Measurements from ENCODE around the gene ZC3H4.

ZC3H4 gene

DNA sequence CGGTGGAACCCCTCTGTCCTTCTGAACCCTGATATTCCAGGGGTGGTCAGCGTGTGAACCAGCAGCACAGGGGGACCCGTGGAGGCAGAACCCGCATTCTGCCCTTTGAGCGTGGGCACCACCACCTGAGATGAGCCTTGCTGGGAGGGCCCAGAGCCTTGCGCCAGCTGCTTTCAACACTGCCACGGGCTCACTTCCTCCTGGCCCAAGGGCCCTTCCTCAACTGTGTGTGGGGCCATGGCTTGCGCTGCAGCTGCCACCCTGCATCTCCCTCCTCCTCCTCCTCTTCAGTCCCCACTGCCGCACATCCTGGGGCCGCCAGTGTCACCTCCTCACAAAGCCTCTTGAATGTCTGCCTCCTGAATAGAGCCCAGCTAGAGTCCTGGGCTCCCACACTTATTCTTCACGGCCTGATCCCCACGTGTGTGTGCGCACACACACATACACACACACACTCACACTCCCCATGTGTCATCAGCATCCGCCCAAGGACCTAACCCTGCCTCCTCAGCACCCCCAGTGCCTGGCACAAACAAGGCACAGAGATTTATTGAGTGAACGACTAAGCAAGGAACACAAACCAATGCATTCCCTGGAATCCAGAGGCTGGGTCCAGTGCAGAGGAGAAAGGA is 38.3 kb downstream of the ZC3H4 start:
- H2BK120ac ChIP-seq (ENCODE audit: low read depth, low read length) = no peak overlapping the region
- no peak overlapping the region for H2AFZ ChIP-seq (ENCODE audit: low read length)
- H3K18ac ChIP-seq (ENCODE audit: low read length) = no peak overlapping the region
- no peak overlapping the region for H3K27ac ChIP-seq (replicated peaks; ENCODE audit: low read length)
- DNase-seq (ENCODE audit: low spot score) = no peak
- peak overlapping the region; percentile 60 for H3K9ac ChIP-seq (ENCODE audit: low read depth, low read length, poor library complexity)
- no peak overlapping the region for H3K4me2 ChIP-seq (ENCODE audit: insufficient read depth, low read length, poor library complexity, severe bottlenecking)
- no peak overlapping the region for H3K14ac ChIP-seq (ENCODE audit: low read length)
- H3K9me3 ChIP-seq (replicated peaks in 1 of 2; ENCODE audit: control insufficient read depth in 2 of 2, insufficient read depth in 1 of 2, low read depth in 1 of 2, low read length in 2 of 2) = no peaks in the 10 kb centered on the region
- H3K27me3 ChIP-seq (ENCODE audit: control insufficient read depth in 3 of 3, insufficient read depth in 3 of 3, low read depth in 1 of 3, low read length in 3 of 3) = no peaks in the 10 kb centered on the region
- H2BK15ac ChIP-seq (ENCODE audit: low read length) = no peak overlapping the region
- peaks cover 13% of the 10 kb centered on the region for H3K79me1 ChIP-seq (ENCODE audit: low read depth, low read length)
- no peak overlapping the region for H2BK5ac ChIP-seq (ENCODE audit: low read length)
- H3K23ac ChIP-seq (ENCODE audit: low read depth, low read length, poor library complexity) = no peak overlapping the region
- H4K8ac ChIP-seq (ENCODE audit: low read depth, low read length) = no peak overlapping the region
- H4K91ac ChIP-seq (ENCODE audit: low read depth, low read length, poor library complexity) = no peak overlapping the region
- H2BK12ac ChIP-seq (ENCODE audit: low read length) = no peak overlapping the region
- H3K4me1 ChIP-seq (ENCODE audit: control insufficient read depth in 2 of 2, insufficient read depth in 1 of 2, low read depth in 1 of 2, low read length in 2 of 2) = no peaks in the 10 kb centered on the region
- no peak overlapping the region for H2AK5ac ChIP-seq (ENCODE audit: low read depth, low read length)
- peaks cover 48 to 98% of the 10 kb centered on the region in 2 donors for H3K36me3 ChIP-seq (replicated peaks in 1 of 2; ENCODE audit: control insufficient read depth in 2 of 2, insufficient read depth in 2 of 2, low read length in 2 of 2)
- H3K4me3 ChIP-seq (ENCODE audit: low read length in 2 of 2) = no peak overlapping the region
- H3K4ac ChIP-seq (ENCODE audit: low read length) = no peak overlapping the region
- no CpG with 5 or more reads among the region's 15 CpGs for WGBS, 2 donors (ENCODE audit: extremely low coverage in 2 of 2, insufficient read length in 2 of 2, insufficient replicate concordance in 1 of 2)

DNA sequence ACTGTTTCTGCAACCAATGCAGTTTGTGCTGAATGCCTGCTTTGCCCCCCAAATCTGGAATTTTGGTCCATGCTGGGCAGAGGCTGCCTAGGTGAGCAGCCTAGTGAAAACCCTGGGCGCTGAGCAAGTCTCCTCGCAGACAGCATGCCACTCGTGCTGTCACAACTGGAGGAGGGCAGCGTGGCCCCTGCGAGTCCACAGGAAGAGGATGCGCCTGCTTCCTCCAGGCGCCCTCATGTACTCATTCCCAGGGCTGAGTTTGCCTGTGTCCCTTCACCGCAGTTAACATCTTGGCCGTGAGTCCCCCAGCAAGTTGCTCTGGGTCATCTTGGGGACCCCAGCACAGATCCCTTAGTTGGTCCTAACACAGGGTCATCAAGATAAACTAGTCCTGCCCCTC is 39.0 kb downstream of the ZC3H4 start:
- Histone ChIP-seq H3K79me1 (ENCODE audit: low read depth, low read length) (peaks cover 17% of the 10 kb centered on the region), H2BK15ac (ENCODE audit: low read length) (no peak overlapping the region), H3K36me3 (replicated peaks in 1 of 2; ENCODE audit: control insufficient read depth in 2 of 2, insufficient read depth in 2 of 2, low read length in 2 of 2) (peaks cover 53 to 98% of the 10 kb centered on the region in 2 donors), H2BK120ac (ENCODE audit: low read depth, low read length) (no peak overlapping the region), H2BK5ac (ENCODE audit: low read length) (no peak overlapping the region), H2AK5ac (ENCODE audit: low read depth, low read length) (no peak overlapping the region), H2BK12ac (ENCODE audit: low read length) (no peak overlapping the region), H4K91ac (ENCODE audit: low read depth, low read length, poor library complexity) (no peak overlapping the region), H2AFZ (ENCODE audit: low read length) (no peak overlapping the region), H3K9ac (ENCODE audit: low read depth, low read length, poor library complexity) (no peak overlapping the region), H3K27me3 (ENCODE audit: control insufficient read depth in 3 of 3, insufficient read depth in 3 of 3, low read depth in 1 of 3, low read length in 3 of 3) (no peaks in the 10 kb centered on the region), H3K4me2 (ENCODE audit: insufficient read depth, low read length, poor library complexity, severe bottlenecking) (no peak overlapping the region), H3K9me3 (replicated peaks in 1 of 2; ENCODE audit: control insufficient read depth in 2 of 2, insufficient read depth in 1 of 2, low read depth in 1 of 2, low read length in 2 of 2) (no peaks in the 10 kb centered on the region), H3K14ac (ENCODE audit: low read length) (no peak overlapping the region), H3K4me3 (ENCODE audit: low read length in 2 of 2) (peak overlapping the region in 1 of 2 donors; percentile 35), H3K27ac (replicated peaks; ENCODE audit: low read length) (no peak overlapping the region), H3K18ac (ENCODE audit: low read length) (no peak overlapping the region), H3K23ac (ENCODE audit: low read depth, low read length, poor library complexity) (no peak overlapping the region), H3K4me1 (ENCODE audit: control insufficient read depth in 2 of 2, insufficient read depth in 1 of 2, low read depth in 1 of 2, low read length in 2 of 2) (no peaks in the 10 kb centered on the region), H3K4ac (ENCODE audit: low read length) (no peak overlapping the region), H4K8ac (ENCODE audit: low read depth, low read length) (no peak overlapping the region)
- WGBS, 2 donors (ENCODE audit: extremely low coverage in 2 of 2, insufficient read length in 2 of 2, insufficient replicate concordance in 1 of 2) = no CpG with 5 or more reads among the region's 9 CpGs
- no peak for DNase-seq (ENCODE audit: low spot score)

DNA sequence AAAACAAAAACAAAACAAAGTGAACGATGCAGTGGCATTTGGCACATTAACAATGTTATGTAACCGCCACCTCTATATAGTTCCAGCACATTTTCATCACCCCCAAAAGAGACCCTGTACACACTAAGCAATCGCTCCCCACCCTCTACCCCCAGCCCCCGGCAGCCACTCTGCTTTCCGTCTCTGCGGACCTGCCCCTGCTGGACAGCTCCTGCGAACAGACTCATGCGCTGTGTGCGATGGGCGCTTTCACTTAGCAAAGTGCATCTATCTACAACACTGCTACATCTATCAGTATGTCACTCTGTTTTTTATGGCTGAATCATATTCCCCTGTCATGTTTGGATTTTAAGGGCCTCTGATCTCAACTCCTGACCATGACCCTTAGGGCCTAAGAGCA is 40.0 kb downstream of the ZC3H4 start:
- no peak overlapping the region for H2BK12ac ChIP-seq (ENCODE audit: low read length)
- H2BK120ac ChIP-seq (ENCODE audit: low read depth, low read length) = no peak overlapping the region
- H3K18ac ChIP-seq (ENCODE audit: low read length) = no peak overlapping the region
- H3K23ac ChIP-seq (ENCODE audit: low read depth, low read length, poor library complexity) = no peak overlapping the region
- H2BK5ac ChIP-seq (ENCODE audit: low read length) = no peak overlapping the region
- H3K9me3 ChIP-seq (replicated peaks in 1 of 2; ENCODE audit: control insufficient read depth in 2 of 2, insufficient read depth in 1 of 2, low read depth in 1 of 2, low read length in 2 of 2) = no peaks in the 10 kb centered on the region
- WGBS, 2 donors (ENCODE audit: extremely low coverage in 2 of 2, insufficient read length in 2 of 2, insufficient replicate concordance in 1 of 2) = no CpG with 5 or more reads among the region's 10 CpGs
- H3K27me3 ChIP-seq (ENCODE audit: control insufficient read depth in 3 of 3, insufficient read depth in 3 of 3, low read depth in 1 of 3, low read length in 3 of 3) = no peaks in the 10 kb centered on the region
- H2AK5ac ChIP-seq (ENCODE audit: low read depth, low read length) = no peak overlapping the region
- peaks cover 19% of the 10 kb centered on the region for H3K79me1 ChIP-seq (ENCODE audit: low read depth, low read length)
- H3K4me2 ChIP-seq (ENCODE audit: insufficient read depth, low read length, poor library complexity, severe bottlenecking) = no peak overlapping the region
- H3K4ac ChIP-seq (ENCODE audit: low read length) = no peak overlapping the region
- no peak overlapping the region for H3K27ac ChIP-seq (replicated peaks; ENCODE audit: low read length)
- H3K9ac ChIP-seq (ENCODE audit: low read depth, low read length, poor library complexity) = no peak overlapping the region
- no peak overlapping the region for H4K91ac ChIP-seq (ENCODE audit: low read depth, low read length, poor library complexity)
- H3K36me3 ChIP-seq (replicated peaks in 1 of 2; ENCODE audit: control insufficient read depth in 2 of 2, insufficient read depth in 2 of 2, low read length in 2 of 2) = peaks cover 59 to 98% of the 10 kb centered on the region in 2 donors
- no peak overlapping the region for H4K8ac ChIP-seq (ENCODE audit: low read depth, low read length)
- H2AFZ ChIP-seq (ENCODE audit: low read length) = no peak overlapping the region
- no peak overlapping the region for H3K4me3 ChIP-seq (ENCODE audit: low read length in 2 of 2)
- DNase-seq (ENCODE audit: low spot score) = no peak
- H3K14ac ChIP-seq (ENCODE audit: low read length) = no peak overlapping the region
- no peaks in the 10 kb centered on the region for H3K4me1 ChIP-seq (ENCODE audit: control insufficient read depth in 2 of 2, insufficient read depth in 1 of 2, low read depth in 1 of 2, low read length in 2 of 2)
- H2BK15ac ChIP-seq (ENCODE audit: low read length) = no peak overlapping the region

DNA sequence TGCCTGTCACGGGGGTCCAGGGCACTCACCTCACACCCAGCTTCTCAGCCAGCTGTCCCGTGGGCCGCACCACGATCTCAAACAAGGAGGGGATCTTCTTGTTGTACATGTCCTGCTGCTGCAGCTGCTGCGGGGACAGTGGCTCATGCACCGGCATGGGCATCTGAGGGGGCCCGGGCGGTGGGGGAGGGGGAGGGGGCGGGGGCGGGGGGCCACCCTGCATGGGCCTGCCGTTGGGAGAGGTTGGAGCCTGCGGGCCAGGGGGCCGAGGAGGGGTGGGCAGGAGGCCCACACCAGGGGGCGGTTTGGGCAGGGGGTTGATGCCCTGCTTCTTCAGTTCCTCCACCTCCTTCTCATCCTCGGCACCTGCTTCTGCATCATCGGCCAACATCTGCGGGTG is 41.3 kb downstream of the ZC3H4 start:
- H3K4me2 ChIP-seq (ENCODE audit: insufficient read depth, low read length, poor library complexity, severe bottlenecking) = no peak overlapping the region
- H3K9me3 ChIP-seq (replicated peaks in 1 of 2; ENCODE audit: control insufficient read depth in 2 of 2, insufficient read depth in 1 of 2, low read depth in 1 of 2, low read length in 2 of 2) = no peaks in the 10 kb centered on the region
- H4K91ac ChIP-seq (ENCODE audit: low read depth, low read length, poor library complexity) = no peak overlapping the region
- WGBS, 2 donors (ENCODE audit: extremely low coverage in 2 of 2, insufficient read length in 2 of 2, insufficient replicate concordance in 1 of 2) = no CpG with 5 or more reads among the region's 17 CpGs
- H3K4ac ChIP-seq (ENCODE audit: low read length) = no peak overlapping the region
- H2BK12ac ChIP-seq (ENCODE audit: low read length) = no peak overlapping the region
- no peak overlapping the region for H3K18ac ChIP-seq (ENCODE audit: low read length)
- no peak overlapping the region for H2BK120ac ChIP-seq (ENCODE audit: low read depth, low read length)
- H2AK5ac ChIP-seq (ENCODE audit: low read depth, low read length) = no peak overlapping the region
- H3K27ac ChIP-seq (replicated peaks; ENCODE audit: low read length) = no peak overlapping the region
- no peak overlapping the region for H3K4me3 ChIP-seq (ENCODE audit: low read length in 2 of 2)
- no peak overlapping the region for H3K23ac ChIP-seq (ENCODE audit: low read depth, low read length, poor library complexity)
- no peak for DNase-seq (ENCODE audit: low spot score)
- H2BK5ac ChIP-seq (ENCODE audit: low read length) = no peak overlapping the region
- H3K9ac ChIP-seq (ENCODE audit: low read depth, low read length, poor library complexity) = no peak overlapping the region
- H3K14ac ChIP-seq (ENCODE audit: low read length) = no peak overlapping the region
- no peak overlapping the region for H4K8ac ChIP-seq (ENCODE audit: low read depth, low read length)
- no peaks in the 10 kb centered on the region for H3K4me1 ChIP-seq (ENCODE audit: control insufficient read depth in 2 of 2, insufficient read depth in 1 of 2, low read depth in 1 of 2, low read length in 2 of 2)
- H2BK15ac ChIP-seq (ENCODE audit: low read length) = no peak overlapping the region
- H3K27me3 ChIP-seq (ENCODE audit: control insufficient read depth in 3 of 3, insufficient read depth in 3 of 3, low read depth in 1 of 3, low read length in 3 of 3) = no peaks in the 10 kb centered on the region
- H3K79me1 ChIP-seq (ENCODE audit: low read depth, low read length) = peaks cover 24% of the 10 kb centered on the region
- H3K36me3 ChIP-seq (replicated peaks in 1 of 2; ENCODE audit: control insufficient read depth in 2 of 2, insufficient read depth in 2 of 2, low read length in 2 of 2) = peaks cover 65 to 98% of the 10 kb centered on the region in 2 donors
- H2AFZ ChIP-seq (ENCODE audit: low read length) = no peak overlapping the region

Data from neuronal stem cell (in vitro differentiated cells).